Mammary microvascular endothelial cell (primary cell): ENCODE data around the gene PRR33. TPM values are rescaled to one million over a fixed set of nuclear protein-coding genes. Genes with fewer than 3 reads are reported as not detected.

Source experiments
- total RNA-seq: library from RNA; depleted of rRNA; stranded (reverse); fragments of >200 nt; gene quantifications from 2 replicates; pipeline ENCODE4 v1.2.3, GENCODE V29; 2015

The PRR33 gene
- total RNA-seq = not detected in 2 replicates

GRCh38 chr11:1891831-1892115, at the start of gene PRR33:
TSS of gene PRR33 (minus strand) at chr11:1891895. CDS start at chr11:1890584, 1,311 bp downstream.

GRCh38 chr11:1919391-1920127, 27.9 kb upstream of the PRR33 start, which contains the start of gene TNNT3:
TSS of gene TNNT3 (plus strand) at chr11:1919703. CDS start at chr11:1922875, 3,172 bp downstream.

DNA sequence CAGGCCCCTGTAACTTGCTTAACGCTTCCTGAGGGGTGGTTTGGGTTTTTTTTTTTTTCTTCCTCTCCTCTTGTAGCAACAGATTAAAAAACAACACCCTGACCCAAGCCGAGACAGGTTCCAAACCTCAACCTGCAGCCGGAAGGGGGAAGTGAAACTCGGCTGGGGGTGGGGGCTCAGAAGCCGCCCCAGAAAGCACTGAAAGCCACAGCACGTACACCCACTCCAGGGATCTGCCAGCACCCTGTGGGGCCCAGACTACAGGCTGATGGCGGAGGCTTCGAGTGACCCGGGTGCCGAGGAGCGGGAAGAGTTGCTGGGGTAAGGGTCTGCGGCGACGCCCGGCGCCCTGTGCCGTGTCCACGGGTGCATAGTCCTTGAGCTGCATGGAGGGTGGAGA, 38.8 kb downstream of the PRR33 start, which contains the start of gene LSP1:
Gene LSP1 (plus strand): TSS at position 208 of the 400 bp plus-strand sequence. CDS start 61 bp downstream, at position 269.

GRCh38 chr11:1838426-1839144, 53.1 kb downstream of the PRR33 start, which contains the start of gene TNNI2:
TSS of gene TNNI2 (plus strand) at chr11:1838981. CDS start at chr11:1839697, 716 bp downstream.

Other genes starting within 250 kb of the PRR33 start
- gene KRTAP5-6, start 194.7 kb downstream of the PRR33 start, total RNA-seq = not detected in 2 replicates
- 0.20 TPM in 2 replicates for gene IFITM10, start 141.3 kb downstream of the PRR33 start, total RNA-seq
- gene CTSD, start 128.0 kb downstream of the PRR33 start, total RNA-seq = 329 and 379 TPM in 2 replicates
- not detected in 2 replicates for gene SYT8, start 56.9 kb downstream of the PRR33 start, total RNA-seq
- not detected in 2 replicates for gene TNNI2, start 52.9 kb downstream of the PRR33 start, total RNA-seq
- 0.20 TPM in 1 of 2 replicates, not detected in the other for gene LSP1, start 38.8 kb downstream of the PRR33 start, total RNA-seq
- gene TNNT3, start 27.8 kb upstream of the PRR33 start, total RNA-seq = not detected in 2 replicates
- 95.2 and 101 TPM in 2 replicates for gene MRPL23, start 55.4 kb upstream of the PRR33 start, total RNA-seq
- 6.5 and 9.7 TPM in 2 replicates for gene H19, start 105.9 kb upstream of the PRR33 start, total RNA-seq
- gene IGF2, start 247.5 kb upstream of the PRR33 start, total RNA-seq = 0.40 and 1.1 TPM in 2 replicates